Kidney epithelial cell (primary cell): ENCODE measurements around the gene RAP1B. TPM values are rescaled to one million over a fixed set of nuclear protein-coding genes. Genes with fewer than 3 reads are reported as not detected.

Source experiments
- DNase-seq: peaks from one replicate; pipeline ENCODE4 v3.0.0-alpha.2; 2010; ENCODE audit warnings: low read depth
- H3K27me3 ChIP-seq: 2 replicates; pipeline ENCODE4 v1.6.0; 2011; ENCODE audit warnings: low read length; ENCODE audit not compliant: control insufficient read depth, insufficient read depth
- H3K36me3 ChIP-seq: 2 replicates; pipeline ENCODE4 v1.5.1; 2011; ENCODE audit warnings: low read length; ENCODE audit not compliant: control insufficient read depth, insufficient read depth
- H3K4me3 ChIP-seq: 2 replicates; pipeline ENCODE4 v1.5.1; 2011; ENCODE audit warnings: low read depth, mild to moderate bottlenecking, control low read depth, low read length
- CTCF ChIP-seq: IDR thresholded peaks from 2 replicates; pipeline ENCODE4 v1.5.1; 2011; ENCODE audit warnings: mild to moderate bottlenecking, moderate library complexity, low read length, control low read depth, inconsistent platforms; ENCODE audit not compliant: insufficient read depth, poor library complexity, severe bottlenecking
- total RNA-seq: library from RNA; depleted of rRNA; stranded (reverse); fragments of >200 nt; gene quantifications from 2 replicates; pipeline ENCODE4 v1.2.3, GENCODE V29; 2015

The RAP1B gene
- total RNA-seq, 1 donor from 2014 or later, result 194 TPM

DNA sequence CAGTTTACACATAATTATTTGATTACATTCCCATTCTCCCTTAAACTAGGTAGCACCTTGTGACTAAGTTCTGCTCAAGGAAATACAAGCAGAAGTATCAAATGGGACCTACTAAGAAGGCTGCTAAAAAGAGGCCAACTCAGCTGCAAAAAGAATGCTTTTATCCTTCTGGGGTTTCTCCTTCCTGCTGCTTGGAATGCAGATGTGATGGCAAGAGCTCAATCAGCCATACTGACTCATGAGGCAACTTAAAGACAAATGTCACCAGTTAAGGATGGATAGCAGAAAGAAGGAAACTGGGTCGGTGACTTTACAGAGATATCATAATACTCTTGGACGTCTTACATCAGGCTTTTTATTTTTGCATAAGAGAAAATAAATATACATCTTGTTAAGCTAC is 38.0 kb upstream of the RAP1B start:
- Histone ChIP-seq H3K27me3 (no peaks in the 10 kb centered on the region), H3K4me3 (no peak overlapping the region), H3K36me3 (no peaks in the 10 kb centered on the region)
- no peak for DNase-seq
- TF ChIP-seq CTCF, result no peak

DNA sequence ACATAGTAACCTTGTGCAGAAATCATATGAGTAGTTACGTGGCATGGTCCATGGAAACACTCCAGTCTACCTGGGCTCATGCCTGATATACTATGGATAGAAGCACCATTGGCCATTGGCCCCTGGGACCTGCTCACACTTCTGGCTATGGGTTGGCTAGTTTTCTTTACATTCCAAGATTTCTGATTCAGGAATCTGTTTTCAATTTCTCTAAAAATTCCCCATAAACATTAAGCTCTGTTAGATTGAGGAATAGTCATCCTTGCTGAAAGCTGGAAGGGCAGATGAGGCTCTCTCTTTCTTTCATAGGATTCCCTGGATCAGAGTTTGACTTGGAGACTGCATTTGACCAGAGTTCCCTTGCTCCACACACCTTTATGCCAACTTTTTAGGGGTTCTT is 37.3 kb upstream of the RAP1B start:
- no peak for DNase-seq
- no peaks in the 10 kb centered on the region for H3K36me3 ChIP-seq
- TF ChIP-seq CTCF, result no peak
- no peaks in the 10 kb centered on the region for H3K27me3 ChIP-seq
- H3K4me3 ChIP-seq, result no peak overlapping the region

- no peak overlapping the region for H3K4me3 ChIP-seq
- H3K36me3 ChIP-seq, result no peaks in the 10 kb centered on the region
- TF ChIP-seq CTCF, result no peak
- DNase-seq, result no peak
- H3K27me3 ChIP-seq, result no peaks in the 10 kb centered on the region
Measured at GRCh38 chr12:68577949-68578348, 32.8 kb upstream of the RAP1B start.

DNA sequence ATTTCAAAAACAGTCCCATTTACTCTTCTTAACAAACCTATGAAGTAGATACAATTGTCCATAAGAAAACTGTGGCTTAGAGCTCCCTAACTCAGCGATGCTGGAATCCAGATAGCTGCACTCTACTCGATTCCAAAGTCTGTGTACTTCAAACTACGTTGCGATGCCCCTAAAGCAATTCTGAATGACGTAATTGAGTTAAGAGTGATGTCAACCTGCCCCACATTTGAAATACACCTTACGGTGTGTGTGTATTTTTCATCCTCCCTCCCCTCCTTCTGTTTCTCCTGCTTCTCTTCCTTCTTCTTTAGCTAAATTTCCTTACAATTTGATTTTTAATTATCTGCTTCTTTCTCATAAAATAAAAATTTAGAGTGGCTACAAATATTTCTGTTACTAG is 31.9 kb upstream of the RAP1B start:
- DNase-seq, result no peak
- Histone ChIP-seq H3K27me3 (no peaks in the 10 kb centered on the region), H3K36me3 (no peaks in the 10 kb centered on the region), H3K4me3 (no peak overlapping the region)
- no peak for TF ChIP-seq CTCF

DNA sequence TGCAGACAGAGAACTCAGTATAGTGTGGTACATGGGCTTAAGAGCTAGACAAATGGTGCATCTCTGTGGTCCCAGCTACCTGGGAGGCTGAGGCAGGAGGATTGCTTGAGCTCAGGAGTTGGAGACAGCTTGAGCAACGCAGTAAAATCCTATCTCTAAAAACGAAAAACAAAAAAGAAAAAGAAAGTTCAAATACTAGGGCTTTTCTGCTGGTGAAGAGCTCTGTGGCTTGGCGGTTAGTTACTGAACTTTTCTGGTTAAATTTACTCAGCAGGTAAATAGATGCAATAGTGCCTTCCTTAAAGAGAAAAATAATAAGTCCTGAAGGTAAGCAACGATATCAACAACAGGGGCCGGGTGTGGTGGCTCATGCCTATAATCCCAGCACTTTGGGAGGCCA is 31.4 kb upstream of the RAP1B start:
- H3K27me3 ChIP-seq, result no peaks in the 10 kb centered on the region
- DNase-seq, result no peak
- no peak for TF ChIP-seq CTCF
- no peaks in the 10 kb centered on the region for H3K36me3 ChIP-seq
- H3K4me3 ChIP-seq, result no peak overlapping the region

- no peak for TF ChIP-seq CTCF
- Histone ChIP-seq H3K36me3 (no peaks in the 10 kb centered on the region), H3K4me3 (no peak overlapping the region), H3K27me3 (no peaks in the 10 kb centered on the region)
- no peak for DNase-seq
Measured at GRCh38 chr12:68580911-68581310, 29.8 kb upstream of the RAP1B start.
